Kidney glomerular epithelial cell (primary cell): ENCODE results near the gene THY1.

Experiments used
- DNase-seq: peaks from one replicate; lab custom pipeline; 2025; lab: John Stamatoyannopoulos, UW

The THY1 gene

GRCh38 chr11:119382101-119382500 is 40.9 kb downstream of the THY1 start:
- DNase-seq = no peak

GRCh38 chr11:119381181-119381988 is 41.6 kb downstream of the THY1 start, which contains the start of gene USP2:
Gene USP2 (minus strand): TSS chr11:119381690. CDS start chr11:119373480, 8,210 bp downstream.
- DNase-seq = peak; percentile 94

GRCh38 chr11:119380827-119381180 is 42.2 kb downstream of the THY1 start:
- no peak for DNase-seq

GRCh38 chr11:119380160-119380826 is 42.7 kb downstream of the THY1 start:
- DNase-seq = no peak

- DNase-seq = no peak
Observed at GRCh38 chr11:119378851-119379465, 44.0 kb downstream of the THY1 start.

GRCh38 chr11:119377961-119378667 is 44.9 kb downstream of the THY1 start:
- DNase-seq = no peak

- DNase-seq = no peak
Observed at GRCh38 chr11:119377112-119377901, 45.7 kb downstream of the THY1 start.

- DNase-seq = no peak
Observed at GRCh38 chr11:119376197-119376847, 46.6 kb downstream of the THY1 start.

GRCh38 chr11:119375337-119376196 is 47.4 kb downstream of the THY1 start:
- DNase-seq = no peak

GRCh38 chr11:119374632-119375336 is 48.2 kb downstream of the THY1 start:
- no peak for DNase-seq

- DNase-seq = peak; percentile 66
Observed at GRCh38 chr11:119373921-119374631, 48.9 kb downstream of the THY1 start.

GRCh38 chr11:119373059-119373920 is 49.7 kb downstream of the THY1 start:
- DNase-seq = no peak

- DNase-seq = no peak
Observed at GRCh38 chr11:119372260-119373058, 50.5 kb downstream of the THY1 start.

GRCh38 chr11:119371778-119372182 is 51.2 kb downstream of the THY1 start:
- peak; percentile 62 for DNase-seq

- DNase-seq = no peak
Observed at GRCh38 chr11:119371067-119371601, 51.8 kb downstream of the THY1 start.

- no peak for DNase-seq
Observed at GRCh38 chr11:119370486-119371046, 52.4 kb downstream of the THY1 start.
